Measurements from ENCODE around the gene ARPC2.
A peak's percentile ranks its signal among the peaks of the same experiment; 100 is the strongest.
"Not testable (repeated sequence)": the region's sequence is repeated elsewhere in the genome, so short reads cannot be mapped to it uniquely, and the experiment has no call there.

The ARPC2 gene

DNA sequence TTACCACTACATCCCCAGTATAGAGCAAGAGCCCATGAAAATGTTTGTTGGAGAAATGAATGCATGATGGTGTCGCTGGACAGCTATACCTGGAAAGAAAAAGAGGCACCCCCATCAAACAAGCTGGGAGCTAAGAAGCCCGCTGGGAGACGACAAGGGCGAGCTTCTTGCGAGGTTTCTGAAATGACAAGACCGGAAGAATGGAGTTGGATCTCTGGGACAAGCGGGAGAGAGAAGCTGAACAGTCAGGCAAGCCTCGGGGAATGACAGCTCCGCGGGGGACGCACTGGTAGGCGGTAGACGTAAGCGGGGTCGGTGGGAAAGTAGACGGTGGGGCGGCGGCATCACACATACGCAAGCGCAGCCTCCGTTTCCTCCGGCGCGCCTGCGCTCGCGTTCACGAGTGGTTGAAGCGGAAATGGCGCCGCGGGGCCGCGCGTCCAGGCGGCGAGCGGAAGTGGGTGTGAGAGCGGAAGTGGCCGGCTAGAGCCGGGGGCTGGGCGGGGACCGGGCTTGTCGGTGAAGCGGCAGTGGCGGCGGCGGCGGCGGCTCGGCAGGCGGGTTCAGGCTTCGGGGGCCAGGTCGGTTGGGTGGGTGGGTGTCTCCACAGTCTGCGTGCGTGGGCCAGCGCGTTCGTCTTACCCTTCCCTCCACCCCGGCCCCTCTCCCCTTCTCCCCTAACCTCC, at the start of gene ARPC2:
Gene ARPC2 (plus strand): TSS at position 516 of the 686 bp plus-strand sequence. CDS start 282 bp downstream, outside the sequence.
- peaks cover 4% of the 10 kb centered on the region for H3K36me3 ChIP-seq (ENCODE audit: control insufficient read depth, low read depth, low read length)
- peak within 1 kb of the TSS; percentile 67 for H3K4me3 ChIP-seq (ENCODE audit: low read length)
- peaks cover 13% of the 10 kb centered on the region for H3K4me1 ChIP-seq (ENCODE audit: control insufficient read depth, low read depth, low read length)
- H3K9ac ChIP-seq (ENCODE audit: low read length) = peak within 1 kb of the TSS; percentile 83
- H3K27me3 ChIP-seq (ENCODE audit: control insufficient read depth, insufficient read depth, low read length) = no peaks in the 10 kb centered on the region
- H3K9me3 ChIP-seq (ENCODE audit: control insufficient read depth, low read depth, low read length) = no peaks in the 10 kb centered on the region
- peak within 1 kb of the TSS; percentile 34 for H3K27ac ChIP-seq (ENCODE audit: low read length)

DNA sequence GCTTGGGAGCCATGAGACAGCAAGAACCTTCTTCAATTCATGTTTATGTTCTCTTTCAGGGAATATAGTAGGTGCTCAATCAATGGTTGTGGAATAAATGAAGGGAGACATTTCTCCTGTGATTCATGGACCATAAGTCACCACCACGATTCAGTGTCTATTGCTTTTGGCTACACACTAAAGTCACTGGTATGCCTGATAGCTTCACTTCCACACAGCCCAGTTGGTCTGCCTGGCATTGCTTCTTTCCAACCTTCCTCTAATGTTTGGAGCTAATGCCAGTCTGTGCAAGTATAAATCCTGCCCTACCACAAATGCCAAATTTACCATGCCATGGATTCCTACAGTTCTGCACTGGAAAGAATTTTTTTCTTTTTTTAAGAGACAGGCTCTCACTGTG, 49.0 kb upstream of the ARPC2 start:
- Histone ChIP-seq H3K27ac (ENCODE audit: low read length) (no peak overlapping the region), H3K36me3 (ENCODE audit: control insufficient read depth, low read depth, low read length) (no peaks in the 10 kb centered on the region), H3K4me1 (ENCODE audit: control insufficient read depth, low read depth, low read length) (no peaks in the 10 kb centered on the region), H3K4me3 (ENCODE audit: low read length) (no peak overlapping the region), H3K9ac (ENCODE audit: low read length) (no peak overlapping the region), H3K9me3 (ENCODE audit: control insufficient read depth, low read depth, low read length) (no peaks in the 10 kb centered on the region), H3K27me3 (ENCODE audit: control insufficient read depth, insufficient read depth, low read length) (no peaks in the 10 kb centered on the region)

GRCh38 chr2:218168635-218169462, 48.1 kb upstream of the ARPC2 start:
- no peaks in the 10 kb centered on the region for H3K4me1 ChIP-seq (ENCODE audit: control insufficient read depth, low read depth, low read length)
- no peak overlapping the region for H3K9ac ChIP-seq (ENCODE audit: low read length)
- no peaks in the 10 kb centered on the region for H3K27me3 ChIP-seq (ENCODE audit: control insufficient read depth, insufficient read depth, low read length)
- no peak overlapping the region for H3K4me3 ChIP-seq (ENCODE audit: low read length)
- H3K9me3 ChIP-seq (ENCODE audit: control insufficient read depth, low read depth, low read length) = no peaks in the 10 kb centered on the region
- no peaks in the 10 kb centered on the region for H3K36me3 ChIP-seq (ENCODE audit: control insufficient read depth, low read depth, low read length)
- no peak overlapping the region for H3K27ac ChIP-seq (ENCODE audit: low read length)

DNA sequence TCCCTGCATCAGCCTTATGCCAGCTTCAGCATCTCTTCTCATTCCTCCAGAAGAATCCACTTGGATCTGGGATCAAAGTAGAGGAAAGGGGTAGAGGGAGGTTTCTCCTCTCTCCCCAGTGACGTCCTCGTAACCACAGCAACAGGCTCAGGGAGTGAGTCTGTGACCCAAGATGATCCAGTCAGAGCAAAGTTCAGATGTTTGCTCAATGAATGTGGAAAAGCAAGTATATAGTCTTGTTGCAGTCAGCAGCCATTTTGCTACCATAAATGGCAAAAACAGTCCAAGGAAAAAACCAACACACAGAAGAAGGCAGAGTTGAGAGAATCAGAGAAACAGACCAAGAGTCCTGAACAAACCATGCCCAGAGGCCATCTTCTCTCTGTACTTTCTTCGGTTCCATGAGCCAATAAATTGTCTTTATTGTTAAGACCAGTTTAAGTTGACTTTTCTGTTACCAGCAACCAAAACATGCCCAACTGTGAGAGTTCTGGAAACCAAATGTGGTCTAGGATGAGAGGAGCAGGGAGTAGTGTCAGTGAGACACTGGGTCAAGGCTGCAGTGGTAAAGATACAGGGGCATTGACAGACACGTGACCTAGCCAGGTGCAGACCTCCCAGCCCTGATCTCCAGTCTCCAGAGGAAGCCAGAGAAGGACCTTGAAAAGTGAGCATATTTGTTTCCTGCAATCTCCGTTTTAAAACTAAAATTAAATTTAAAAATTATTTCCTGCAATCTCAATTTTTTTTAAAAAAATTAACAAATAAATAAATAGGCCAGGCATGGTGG, 47.0 kb upstream of the ARPC2 start:
- H3K9me3 ChIP-seq (ENCODE audit: control insufficient read depth, low read depth, low read length) = no peaks in the 10 kb centered on the region
- no peak overlapping the region for H3K9ac ChIP-seq (ENCODE audit: low read length)
- H3K27me3 ChIP-seq (ENCODE audit: control insufficient read depth, insufficient read depth, low read length) = no peaks in the 10 kb centered on the region
- no peaks in the 10 kb centered on the region for H3K4me1 ChIP-seq (ENCODE audit: control insufficient read depth, low read depth, low read length)
- H3K36me3 ChIP-seq (ENCODE audit: control insufficient read depth, low read depth, low read length) = no peaks in the 10 kb centered on the region
- no peak overlapping the region for H3K27ac ChIP-seq (ENCODE audit: low read length)
- no peak overlapping the region for H3K4me3 ChIP-seq (ENCODE audit: low read length)

DNA sequence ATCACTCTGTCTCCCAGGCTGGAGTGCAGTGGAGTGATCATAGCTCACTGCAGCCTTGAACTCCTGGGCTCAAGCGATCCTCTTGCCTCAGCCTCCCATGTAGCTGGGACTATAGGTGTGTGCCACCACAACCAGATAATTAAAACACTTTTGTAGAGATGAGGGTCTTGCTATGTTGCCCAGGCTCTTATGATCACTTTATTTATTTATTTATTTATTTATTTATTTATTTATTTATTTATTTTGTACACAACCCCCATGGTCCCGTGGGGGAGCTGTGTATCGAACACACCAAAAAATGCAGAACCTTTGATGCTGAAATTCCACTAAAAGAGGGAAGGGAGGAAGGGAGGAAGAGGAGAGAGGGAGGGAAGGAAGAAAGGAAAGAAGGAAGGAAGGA, 45.2 kb upstream of the ARPC2 start:
- H3K27ac ChIP-seq (ENCODE audit: low read length); H3K36me3 ChIP-seq (ENCODE audit: control insufficient read depth, low read depth, low read length); H3K4me1 ChIP-seq (ENCODE audit: control insufficient read depth, low read depth, low read length); H3K9me3 ChIP-seq (ENCODE audit: control insufficient read depth, low read depth, low read length); H3K9ac ChIP-seq (ENCODE audit: low read length); H3K4me3 ChIP-seq (ENCODE audit: low read length); H3K27me3 ChIP-seq (ENCODE audit: control insufficient read depth, insufficient read depth, low read length): not testable (repeated sequence)

DNA sequence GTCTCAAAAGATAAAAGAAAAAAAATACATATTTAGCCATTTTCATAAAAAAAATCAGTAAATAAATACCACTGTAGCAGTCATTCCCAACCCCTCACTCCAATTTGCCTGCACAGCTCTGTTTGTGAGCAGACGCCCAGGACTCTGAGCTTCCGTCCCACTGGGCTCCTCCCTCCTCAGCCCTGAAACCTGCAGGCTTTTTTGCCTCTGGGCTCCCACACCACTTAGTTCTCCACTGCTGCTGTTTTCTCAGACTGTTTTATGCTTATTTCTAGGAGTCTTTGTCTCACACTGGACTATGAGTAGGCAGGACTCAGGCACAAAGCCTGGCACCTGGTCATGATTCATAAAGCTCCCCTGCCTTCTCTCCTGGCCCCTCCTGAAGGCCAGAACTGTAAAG, 44.1 kb upstream of the ARPC2 start:
- H3K4me1 ChIP-seq (ENCODE audit: control insufficient read depth, low read depth, low read length) = no peaks in the 10 kb centered on the region
- no peaks in the 10 kb centered on the region for H3K9me3 ChIP-seq (ENCODE audit: control insufficient read depth, low read depth, low read length)

DNA sequence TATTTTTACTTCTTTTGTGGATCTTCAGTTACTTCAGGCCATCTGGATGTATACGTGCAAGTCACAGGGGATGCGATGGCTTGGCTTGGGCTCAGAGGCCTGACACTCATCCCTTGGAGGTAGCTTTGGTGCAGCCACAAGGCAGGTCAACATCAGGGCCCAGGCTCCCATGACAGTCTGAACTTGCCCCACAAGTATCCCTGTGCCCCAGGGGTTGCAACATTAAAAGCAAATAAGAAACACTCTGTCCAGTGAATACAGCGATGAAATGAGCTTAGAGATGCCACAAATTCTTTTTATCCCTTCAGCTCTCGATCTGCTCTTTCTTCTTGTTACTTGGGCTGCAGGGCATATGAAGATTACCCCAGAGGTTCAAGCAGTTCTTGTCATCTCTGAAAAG, 37.2 kb upstream of the ARPC2 start:
- Histone ChIP-seq H3K27me3 (ENCODE audit: control insufficient read depth, insufficient read depth, low read length) (no peaks in the 10 kb centered on the region), H3K4me1 (ENCODE audit: control insufficient read depth, low read depth, low read length) (no peaks in the 10 kb centered on the region), H3K36me3 (ENCODE audit: control insufficient read depth, low read depth, low read length) (no peaks in the 10 kb centered on the region), H3K27ac (ENCODE audit: low read length) (no peak overlapping the region), H3K9me3 (ENCODE audit: control insufficient read depth, low read depth, low read length) (no peaks in the 10 kb centered on the region), H3K4me3 (ENCODE audit: low read length) (no peak overlapping the region), H3K9ac (ENCODE audit: low read length) (no peak overlapping the region)

More for the DNA sequence above, 44.1 kb upstream of the ARPC2 start:
- no peak overlapping the region for H3K4me3 ChIP-seq (ENCODE audit: low read length)
- H3K27ac ChIP-seq (ENCODE audit: low read length) = no peak overlapping the region
- H3K27me3 ChIP-seq (ENCODE audit: control insufficient read depth, insufficient read depth, low read length) = no peaks in the 10 kb centered on the region
- H3K9ac ChIP-seq (ENCODE audit: low read length) = no peak overlapping the region
- no peaks in the 10 kb centered on the region for H3K36me3 ChIP-seq (ENCODE audit: control insufficient read depth, low read depth, low read length)

DNA sequence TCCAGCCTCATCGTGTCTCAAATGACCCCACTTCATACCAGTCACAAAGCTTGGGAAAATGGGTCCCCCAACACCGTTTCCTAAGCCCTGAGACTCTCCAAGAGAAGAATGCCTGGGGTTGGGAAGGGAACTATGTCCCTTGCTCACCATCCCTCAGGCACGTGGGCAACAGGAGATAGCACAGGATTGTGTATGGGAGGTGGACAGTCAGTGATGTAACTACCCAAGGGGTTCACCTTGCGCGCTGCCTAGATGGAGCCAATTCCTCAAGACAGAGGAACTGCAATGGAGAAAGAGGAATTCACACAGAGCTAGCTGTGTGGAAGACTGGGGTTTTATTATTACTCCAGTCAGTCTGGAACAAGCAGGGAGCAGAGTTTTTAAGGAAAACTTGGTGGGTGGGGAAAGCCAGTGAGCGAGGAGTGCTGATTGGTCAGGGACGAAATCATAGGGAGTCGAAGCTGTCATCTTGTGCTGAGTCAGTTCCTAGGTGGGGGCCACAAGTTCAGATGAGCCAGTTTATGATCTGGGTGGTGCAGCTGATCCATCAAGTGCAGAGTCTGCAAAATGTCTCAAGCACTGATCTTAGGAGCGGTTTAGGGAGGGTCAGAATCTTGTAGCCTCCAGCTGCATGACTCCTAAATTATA, 36.4 kb upstream of the ARPC2 start:
- Histone ChIP-seq H3K27ac (ENCODE audit: low read length) (no peak overlapping the region), H3K9ac (ENCODE audit: low read length) (no peak overlapping the region), H3K4me3 (ENCODE audit: low read length) (no peak overlapping the region), H3K36me3 (ENCODE audit: control insufficient read depth, low read depth, low read length) (no peaks in the 10 kb centered on the region), H3K9me3 (ENCODE audit: control insufficient read depth, low read depth, low read length) (no peaks in the 10 kb centered on the region), H3K27me3 (ENCODE audit: control insufficient read depth, insufficient read depth, low read length) (no peaks in the 10 kb centered on the region), H3K4me1 (ENCODE audit: control insufficient read depth, low read depth, low read length) (no peaks in the 10 kb centered on the region)

GRCh38 chr2:218184331-218184730, 32.7 kb upstream of the ARPC2 start:
- no peaks in the 10 kb centered on the region for H3K27me3 ChIP-seq (ENCODE audit: control insufficient read depth, insufficient read depth, low read length)
- H3K36me3 ChIP-seq (ENCODE audit: control insufficient read depth, low read depth, low read length) = no peaks in the 10 kb centered on the region
- H3K9me3 ChIP-seq (ENCODE audit: control insufficient read depth, low read depth, low read length) = no peaks in the 10 kb centered on the region
- H3K9ac ChIP-seq (ENCODE audit: low read length) = no peak overlapping the region
- no peaks in the 10 kb centered on the region for H3K4me1 ChIP-seq (ENCODE audit: control insufficient read depth, low read depth, low read length)
- no peak overlapping the region for H3K4me3 ChIP-seq (ENCODE audit: low read length)
- H3K27ac ChIP-seq (ENCODE audit: low read length) = no peak overlapping the region

GRCh38 chr2:218186355-218186766, 30.6 kb upstream of the ARPC2 start:
- Histone ChIP-seq H3K27me3 (ENCODE audit: control insufficient read depth, insufficient read depth, low read length) (no peaks in the 10 kb centered on the region), H3K9me3 (ENCODE audit: control insufficient read depth, low read depth, low read length) (no peaks in the 10 kb centered on the region), H3K9ac (ENCODE audit: low read length) (no peak overlapping the region), H3K27ac (ENCODE audit: low read length) (no peak overlapping the region), H3K4me3 (ENCODE audit: low read length) (no peak overlapping the region), H3K4me1 (ENCODE audit: control insufficient read depth, low read depth, low read length) (no peaks in the 10 kb centered on the region), H3K36me3 (ENCODE audit: control insufficient read depth, low read depth, low read length) (no peaks in the 10 kb centered on the region)

GRCh38 chr2:218186876-218187275, 30.1 kb upstream of the ARPC2 start:
- Histone ChIP-seq H3K9me3 (ENCODE audit: control insufficient read depth, low read depth, low read length) (no peaks in the 10 kb centered on the region), H3K27me3 (ENCODE audit: control insufficient read depth, insufficient read depth, low read length) (no peaks in the 10 kb centered on the region), H3K9ac (ENCODE audit: low read length) (no peak overlapping the region), H3K27ac (ENCODE audit: low read length) (no peak overlapping the region), H3K36me3 (ENCODE audit: control insufficient read depth, low read depth, low read length) (no peaks in the 10 kb centered on the region), H3K4me3 (ENCODE audit: low read length) (no peak overlapping the region), H3K4me1 (ENCODE audit: control insufficient read depth, low read depth, low read length) (no peaks in the 10 kb centered on the region)
